ENCODE results near the gene GRHL3. TPM values are rescaled to one million over a fixed set of nuclear protein-coding genes. Genes with fewer than 3 reads are reported as not detected.

GRHL3 gene
- total RNA-seq, 2 experiments from 2014 or later: not detected

DNA sequence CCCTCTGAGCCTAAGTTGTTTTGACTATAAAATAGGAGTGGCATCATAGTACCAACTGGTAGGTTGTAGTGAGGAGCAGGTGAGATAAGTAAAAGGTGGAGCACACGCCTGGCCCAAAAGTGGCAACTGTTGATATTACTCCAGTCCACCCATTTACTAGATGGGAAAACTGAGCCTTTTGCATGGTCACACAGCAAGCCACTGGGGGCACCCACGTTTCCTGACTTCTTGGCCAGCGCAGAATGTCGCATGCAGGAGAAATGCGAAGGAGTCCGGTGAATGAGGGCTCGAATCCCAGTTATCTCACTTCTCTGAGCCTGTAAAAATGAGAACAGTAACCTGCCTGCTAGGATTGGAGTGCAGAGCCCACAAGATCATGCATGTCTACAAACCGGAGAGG is 20.8 kb downstream of the GRHL3 start:
- TF ChIP-seq, protein P1, sequence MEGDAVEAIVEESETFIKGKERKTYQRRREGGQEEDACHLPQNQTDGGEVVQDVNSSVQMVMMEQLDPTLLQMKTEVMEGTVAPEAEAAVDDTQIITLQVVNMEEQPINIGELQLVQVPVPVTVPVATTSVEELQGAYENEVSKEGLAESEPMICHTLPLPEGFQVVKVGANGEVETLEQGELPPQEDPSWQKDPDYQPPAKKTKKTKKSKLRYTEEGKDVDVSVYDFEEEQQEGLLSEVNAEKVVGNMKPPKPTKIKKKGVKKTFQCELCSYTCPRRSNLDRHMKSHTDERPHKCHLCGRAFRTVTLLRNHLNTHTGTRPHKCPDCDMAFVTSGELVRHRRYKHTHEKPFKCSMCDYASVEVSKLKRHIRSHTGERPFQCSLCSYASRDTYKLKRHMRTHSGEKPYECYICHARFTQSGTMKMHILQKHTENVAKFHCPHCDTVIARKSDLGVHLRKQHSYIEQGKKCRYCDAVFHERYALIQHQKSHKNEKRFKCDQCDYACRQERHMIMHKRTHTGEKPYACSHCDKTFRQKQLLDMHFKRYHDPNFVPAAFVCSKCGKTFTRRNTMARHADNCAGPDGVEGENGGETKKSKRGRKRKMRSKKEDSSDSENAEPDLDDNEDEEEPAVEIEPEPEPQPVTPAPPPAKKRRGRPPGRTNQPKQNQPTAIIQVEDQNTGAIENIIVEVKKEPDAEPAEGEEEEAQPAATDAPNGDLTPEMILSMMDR (IDR thresholded peaks at IDR 0.05): no peak
- H3K9me3 Mint-ChIP-seq: no peaks in the 10 kb centered on the region
- no peaks in the 10 kb centered on the region for H3K27me3 Mint-ChIP-seq
- no peak for DNase-seq
- intact Hi-C loops (cut with micrococcal nuclease): no loop called here
- ChIA-PET CTCF (no interaction called here), POLR2A (no interaction called here)
- no peak overlapping the region for H3K27ac Mint-ChIP-seq
- no peak for ATAC-seq
- no peak overlapping the region for H3K4me3 Mint-ChIP-seq
- H3K36me3 Mint-ChIP-seq (ENCODE audit: low read depth): no peaks in the 10 kb centered on the region
- peaks cover 2% of the 10 kb centered on the region for H3K4me1 Mint-ChIP-seq (ENCODE audit: low read depth)

GRCh38 chr1:24340770-24341169 is 21.6 kb downstream of the GRHL3 start:
- H3K27ac Mint-ChIP-seq: no peak overlapping the region
- TF ChIP-seq, protein P1 (IDR thresholded peaks at IDR 0.05): no peak
- H3K4me1 Mint-ChIP-seq (ENCODE audit: low read depth): peaks cover 2% of the 10 kb centered on the region
- DNase-seq (no peak), ATAC-seq (no peak)
- POLR2A ChIA-PET: no interaction called here
- intact Hi-C loops (cut with micrococcal nuclease): no loop called here
- H3K4me3 Mint-ChIP-seq: no peak overlapping the region
- no peaks in the 10 kb centered on the region for H3K27me3 Mint-ChIP-seq
- H3K36me3 Mint-ChIP-seq (ENCODE audit: low read depth): no peaks in the 10 kb centered on the region
- CTCF ChIA-PET: no interaction called here
- no peaks in the 10 kb centered on the region for H3K9me3 Mint-ChIP-seq

- H3K4me1 Mint-ChIP-seq (ENCODE audit: low read depth): peaks cover 2% of the 10 kb centered on the region
- no peak for ATAC-seq
- ChIA-PET POLR2A (no interaction called here), CTCF (no interaction called here)
- no peak for DNase-seq
- H3K4me3 Mint-ChIP-seq: no peak overlapping the region
- TF ChIP-seq, protein P1 (IDR thresholded peaks at IDR 0.05): no peak
- peaks cover 3% of the 10 kb centered on the region for H3K27me3 Mint-ChIP-seq
- intact Hi-C loops (cut with micrococcal nuclease): no loop called here
- no peaks in the 10 kb centered on the region for H3K36me3 Mint-ChIP-seq (ENCODE audit: low read depth)
- H3K9me3 Mint-ChIP-seq: no peaks in the 10 kb centered on the region
- H3K27ac Mint-ChIP-seq: no peak overlapping the region
These were observed 22.1 kb downstream of the GRHL3 start for GRCh38 chr1:24341260-24341659.

- no peak for DNase-seq
- intact Hi-C loops (cut with micrococcal nuclease): no loop called here
- TF ChIP-seq, protein P1 (IDR thresholded peaks at IDR 0.05): no peak
- no peaks in the 10 kb centered on the region for H3K9me3 Mint-ChIP-seq
- H3K4me3 Mint-ChIP-seq: no peak overlapping the region
- ChIA-PET POLR2A (no interaction called here), CTCF (no interaction called here)
- ATAC-seq: no peak
- peaks cover 6% of the 10 kb centered on the region for H3K27me3 Mint-ChIP-seq
- H3K36me3 Mint-ChIP-seq (ENCODE audit: low read depth): no peaks in the 10 kb centered on the region
- H3K27ac Mint-ChIP-seq: no peak overlapping the region
- no peaks in the 10 kb centered on the region for H3K4me1 Mint-ChIP-seq (ENCODE audit: low read depth)
These were observed 24.4 kb downstream of the GRHL3 start for GRCh38 chr1:24343412-24344089.

GRCh38 chr1:24344090-24344742 is 25.1 kb downstream of the GRHL3 start:
- Mint-ChIP-seq H3K9me3 (no peaks in the 10 kb centered on the region), H3K4me1 (ENCODE audit: low read depth) (no peaks in the 10 kb centered on the region), H3K27ac (no peak overlapping the region), H3K4me3 (no peak overlapping the region), H3K36me3 (ENCODE audit: low read depth) (no peaks in the 10 kb centered on the region), H3K27me3 (peaks cover 6% of the 10 kb centered on the region)
- ChIA-PET CTCF (no interaction called here), POLR2A (no interaction called here)
- no peak for DNase-seq
- TF ChIP-seq, protein P1 (IDR thresholded peaks at IDR 0.05): no peak
- no peak for ATAC-seq
- intact Hi-C loops (cut with micrococcal nuclease): no loop called here

Data from activated CD8-positive, alpha-beta T cell treated with anti-CD3 and anti-CD28 coated beads for 36 hours (primary cell).